K562 (cell line): Measurements from ENCODE around the gene GGACT.

Experiments
- HDAC1 ChIP-seq, 2 experiments: fragments of 450-650 bp; IDR thresholded peaks; 2 replicates each; pipeline ENCODE4 v1.6.1; 2016 to 2017; ENCODE audit warnings: inconsistent platforms in 1 of 2, mild to moderate bottlenecking in 1 of 2, moderate library complexity in 1 of 2
- HOMEZ ChIP-seq: fragments of 250-450 bp; sonication (Bioruptor Pico); IDR thresholded peaks from 2 replicates; pipeline ENCODE4 v1.4.0; 2020; ENCODE audit warnings: mild to moderate bottlenecking, moderate library complexity
- LEF1 ChIP-seq: fragments of 450-650 bp; IDR thresholded peaks from 2 replicates; pipeline ENCODE4 v1.6.1; 2016; ENCODE audit warnings: mild to moderate bottlenecking
- TOE1 ChIP-seq, 2 experiments: fragments of 450-650 bp in 1 of 2; sonication (generic) in 1 of 2; formaldehyde crosslinking in 1 of 2; IDR thresholded peaks; 2 replicates each; pipeline versions ENCODE4 v1.7.1 to v1.8.0; 2016 to 2022; ENCODE audit warnings: borderline replicate concordance in 2 of 2, mild to moderate bottlenecking in 2 of 2, antibody characterized with exemption in 1 of 2, inconsistent platforms in 1 of 2, low read depth in 1 of 2, missing genetic modification reagents in 1 of 2, moderate library complexity in 1 of 2
- ZNF41 ChIP-seq: fragments of 250-450 bp; sonication (Bioruptor Pico); conservative IDR thresholded peaks from 2 replicates; pipeline ENCODE4 v1.4.0; 2020; ENCODE audit warnings: mild to moderate bottlenecking
- ZNF449 ChIP-seq: fragments of 250-450 bp; sonication (Bioruptor Pico); IDR thresholded peaks from 2 replicates; pipeline ENCODE4 v1.8.0; 2022; ENCODE audit warnings: moderate library complexity, mild to moderate bottlenecking, inconsistent platforms
- TF ChIP-seq, protein P1 (sequence below), 3 experiments: IDR thresholded peaks in 2 of 3; conservative IDR thresholded peaks in 1 of 3; 2 replicates each; pipeline ENCODE4 v1.5.1; 2011 to 2012; ENCODE audit warnings: low read length in 3 of 3, mild to moderate bottlenecking in 3 of 3, control low read depth in 2 of 3, improper control_type of control experiment in 1 of 3, inconsistent platforms in 1 of 3, low read depth in 1 of 3, mixed read lengths in 1 of 3, moderate library complexity in 1 of 3; ENCODE audit not compliant: insufficient read depth in 2 of 3
- TF ChIP-seq, protein P2 (sequence below): fragments of 250-450 bp; sonication (Bioruptor Pico); IDR thresholded peaks from 2 replicates; pipeline ENCODE4 v1.4.0; 2020; ENCODE audit warnings: mild to moderate bottlenecking, moderate library complexity

- TF ChIP-seq, protein P1, sequence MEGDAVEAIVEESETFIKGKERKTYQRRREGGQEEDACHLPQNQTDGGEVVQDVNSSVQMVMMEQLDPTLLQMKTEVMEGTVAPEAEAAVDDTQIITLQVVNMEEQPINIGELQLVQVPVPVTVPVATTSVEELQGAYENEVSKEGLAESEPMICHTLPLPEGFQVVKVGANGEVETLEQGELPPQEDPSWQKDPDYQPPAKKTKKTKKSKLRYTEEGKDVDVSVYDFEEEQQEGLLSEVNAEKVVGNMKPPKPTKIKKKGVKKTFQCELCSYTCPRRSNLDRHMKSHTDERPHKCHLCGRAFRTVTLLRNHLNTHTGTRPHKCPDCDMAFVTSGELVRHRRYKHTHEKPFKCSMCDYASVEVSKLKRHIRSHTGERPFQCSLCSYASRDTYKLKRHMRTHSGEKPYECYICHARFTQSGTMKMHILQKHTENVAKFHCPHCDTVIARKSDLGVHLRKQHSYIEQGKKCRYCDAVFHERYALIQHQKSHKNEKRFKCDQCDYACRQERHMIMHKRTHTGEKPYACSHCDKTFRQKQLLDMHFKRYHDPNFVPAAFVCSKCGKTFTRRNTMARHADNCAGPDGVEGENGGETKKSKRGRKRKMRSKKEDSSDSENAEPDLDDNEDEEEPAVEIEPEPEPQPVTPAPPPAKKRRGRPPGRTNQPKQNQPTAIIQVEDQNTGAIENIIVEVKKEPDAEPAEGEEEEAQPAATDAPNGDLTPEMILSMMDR (IDR thresholded peaks at IDR 0.05 in 2 of 3, conservative IDR thresholded peaks at IDR 0.05 in 1 of 3; ENCODE audit: insufficient read depth in 2 of 3, low read depth in 1 of 3, low read length in 3 of 3) = peak; percentile 20 to 51 (median 21); a peak in 3 of 6 replicates
- TF ChIP-seq HDAC1 (IDR thresholded peaks at IDR 0.05) (no peak), TOE1 (IDR thresholded peaks at IDR 0.05; ENCODE audit: borderline replicate concordance) (no peak), TOE1 (CRISPR knock-in tag; IDR thresholded peaks at IDR 0.05; ENCODE audit: borderline replicate concordance, low read depth) (no peak), HOMEZ (CRISPR knock-in tag) (no peak), ZNF41 (CRISPR knock-in tag) (no peak), ZNF449 (CRISPR knock-in tag) (no peak), LEF1 (no peak)
- TF ChIP-seq, protein P2, sequence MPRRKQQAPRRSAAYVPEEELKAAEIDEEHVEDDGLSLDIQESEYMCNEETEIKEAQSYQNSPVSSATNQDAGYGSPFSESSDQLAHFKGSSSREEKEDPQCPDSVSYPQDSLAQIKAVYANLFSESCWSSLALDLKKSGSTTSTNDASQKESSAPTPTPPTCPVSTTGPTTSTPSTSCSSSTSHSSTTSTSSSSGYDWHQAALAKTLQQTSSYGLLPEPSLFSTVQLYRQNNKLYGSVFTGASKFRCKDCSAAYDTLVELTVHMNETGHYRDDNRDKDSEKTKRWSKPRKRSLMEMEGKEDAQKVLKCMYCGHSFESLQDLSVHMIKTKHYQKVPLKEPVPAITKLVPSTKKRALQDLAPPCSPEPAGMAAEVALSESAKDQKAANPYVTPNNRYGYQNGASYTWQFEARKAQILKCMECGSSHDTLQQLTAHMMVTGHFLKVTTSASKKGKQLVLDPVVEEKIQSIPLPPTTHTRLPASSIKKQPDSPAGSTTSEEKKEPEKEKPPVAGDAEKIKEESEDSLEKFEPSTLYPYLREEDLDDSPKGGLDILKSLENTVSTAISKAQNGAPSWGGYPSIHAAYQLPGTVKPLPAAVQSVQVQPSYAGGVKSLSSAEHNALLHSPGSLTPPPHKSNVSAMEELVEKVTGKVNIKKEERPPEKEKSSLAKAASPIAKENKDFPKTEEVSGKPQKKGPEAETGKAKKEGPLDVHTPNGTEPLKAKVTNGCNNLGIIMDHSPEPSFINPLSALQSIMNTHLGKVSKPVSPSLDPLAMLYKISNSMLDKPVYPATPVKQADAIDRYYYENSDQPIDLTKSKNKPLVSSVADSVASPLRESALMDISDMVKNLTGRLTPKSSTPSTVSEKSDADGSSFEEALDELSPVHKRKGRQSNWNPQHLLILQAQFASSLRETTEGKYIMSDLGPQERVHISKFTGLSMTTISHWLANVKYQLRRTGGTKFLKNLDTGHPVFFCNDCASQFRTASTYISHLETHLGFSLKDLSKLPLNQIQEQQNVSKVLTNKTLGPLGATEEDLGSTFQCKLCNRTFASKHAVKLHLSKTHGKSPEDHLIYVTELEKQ (CRISPR knock-in tag) = no peak
These were observed 45.8 kb downstream of the GGACT start for GRCh38 chr13:100542826-100543156.
